Astrocyte (in vitro differentiated cells and primary cell): ENCODE results near the gene RASAL1. TPM values are rescaled to one million over a fixed set of nuclear protein-coding genes. Genes with fewer than 3 reads are reported as not detected.

Experiments
- DNase-seq: peaks from one replicate; pipeline ENCODE4 v3.0.0-alpha.2; 2010; ENCODE audit warnings: low read depth
- FAIRE-seq: peaks from 2 replicates; lab custom pipeline; 2011; peaks lifted over from hg19 to GRCh38; lab: Jason Lieb, UNC
- H2AFZ ChIP-seq: 2 replicates; pipeline ENCODE4 v1.6.0; 2012; ENCODE audit warnings: low read depth, low read length, inconsistent platforms
- H3K27ac ChIP-seq: 2 replicates; pipeline ENCODE4 v1.5.1; 2011; ENCODE audit warnings: low read depth, low read length, inconsistent platforms
- H3K27me3 ChIP-seq: 2 replicates; pipeline ENCODE4 v1.6.0; 2011; ENCODE audit warnings: low read length, inconsistent platforms; ENCODE audit not compliant: insufficient read depth
- H3K36me3 ChIP-seq: 2 replicates; pipeline ENCODE4 v1.5.1; 2011; ENCODE audit warnings: low read length, inconsistent platforms; ENCODE audit not compliant: insufficient read depth
- H3K4me1 ChIP-seq: 2 replicates; pipeline ENCODE4 v1.5.1; 2011; ENCODE audit warnings: low read length, inconsistent platforms; ENCODE audit not compliant: insufficient read depth
- H3K4me2 ChIP-seq: 2 replicates; pipeline ENCODE4 v1.6.0; 2012; ENCODE audit warnings: low read length, inconsistent platforms
- H3K4me3 ChIP-seq: 2 replicates; pipeline ENCODE4 v1.5.1; 2011; ENCODE audit warnings: low read depth, mild to moderate bottlenecking, low read length, inconsistent platforms; ENCODE audit not compliant: insufficient read depth
- H3K79me2 ChIP-seq: 2 replicates; pipeline ENCODE4 v1.6.0; 2012; ENCODE audit warnings: mild to moderate bottlenecking, low read length, inconsistent platforms; ENCODE audit not compliant: insufficient read depth
- H3K9ac ChIP-seq: 2 replicates; pipeline ENCODE4 v1.6.0; 2012; ENCODE audit warnings: mild to moderate bottlenecking, low read length, inconsistent platforms
- H3K9me3 ChIP-seq: 2 replicates; pipeline ENCODE4 v1.5.1; 2012; ENCODE audit warnings: low read depth, mild to moderate bottlenecking, low read length, inconsistent platforms; ENCODE audit not compliant: insufficient read depth
- H4K20me1 ChIP-seq: 2 replicates; pipeline ENCODE4 v1.6.0; 2012; ENCODE audit warnings: low read length, inconsistent platforms; ENCODE audit not compliant: insufficient read depth
- H3K27ac Mint-ChIP-seq: one replicate; pipeline ENCODE4 v1.8.0; 2021; ENCODE audit warnings: mild to moderate bottlenecking, mixed read lengths; ENCODE audit not compliant: unreplicated experiment
- H3K27me3 Mint-ChIP-seq: one replicate; pipeline ENCODE4 v1.8.0; 2021; ENCODE audit warnings: low read depth, mixed read lengths; ENCODE audit not compliant: unreplicated experiment
- H3K36me3 Mint-ChIP-seq: one replicate; pipeline ENCODE4 v1.8.0; 2021; ENCODE audit warnings: low read depth, mixed read lengths; ENCODE audit not compliant: unreplicated experiment
- H3K4me1 Mint-ChIP-seq: one replicate; pipeline ENCODE4 v1.8.0; 2021; ENCODE audit warnings: low read depth, mixed read lengths; ENCODE audit not compliant: unreplicated experiment
- H3K4me3 Mint-ChIP-seq: one replicate; pipeline ENCODE4 v1.8.0; 2021; ENCODE audit warnings: mild to moderate bottlenecking, moderate library complexity, mixed read lengths; ENCODE audit not compliant: unreplicated experiment
- H3K9me3 Mint-ChIP-seq: one replicate; pipeline ENCODE4 v1.8.0; 2021; ENCODE audit warnings: mild to moderate bottlenecking, mixed read lengths; ENCODE audit not compliant: unreplicated experiment
- CTCF ChIP-seq: IDR thresholded peaks from 2 replicates; pipeline ENCODE4 v1.5.1; 2011; ENCODE audit warnings: low read depth, mild to moderate bottlenecking, inconsistent platforms, low read length, moderate library complexity; ENCODE audit not compliant: insufficient read depth
- EZH2 ChIP-seq: IDR thresholded peaks from 2 replicates; pipeline ENCODE4 v1.6.1; 2012; ENCODE audit warnings: mild to moderate bottlenecking, low read length, inconsistent platforms; ENCODE audit not compliant: insufficient read depth
- total RNA-seq: library from RNA; stranded (reverse); gene quantifications from 2 replicates; pipeline ENCODE4 v1.2.1, GENCODE V29; 2021

Gene RASAL1
- total RNA-seq, 1 donor from 2014 or later: 0.48 TPM

- Histone ChIP-seq H3K4me1 (peaks cover 10% of the 10 kb centered on the region), H3K27me3 (no peaks in the 10 kb centered on the region), H3K4me3 (no peak overlapping the region), H3K36me3 (no peaks in the 10 kb centered on the region), H2AFZ (no peak overlapping the region), H3K79me2 (no peaks in the 10 kb centered on the region), H4K20me1 (no peaks in the 10 kb centered on the region), H3K27ac (no peak overlapping the region), H3K9me3 (no peaks in the 10 kb centered on the region), H3K9ac (no peak overlapping the region), H3K4me2 (no peak overlapping the region)
- no peak for TF ChIP-seq CTCF
- no peak for TF ChIP-seq EZH2
- H3K27me3 Mint-ChIP-seq: peaks cover 10% of the 10 kb centered on the region
- H3K36me3 Mint-ChIP-seq: no peaks in the 10 kb centered on the region
- H3K4me1 Mint-ChIP-seq: peaks cover 4% of the 10 kb centered on the region
- no peak overlapping the region for H3K4me3 Mint-ChIP-seq
- DNase-seq: no peak
- peaks cover 4% of the 10 kb centered on the region for H3K9me3 Mint-ChIP-seq
- no peak overlapping the region for H3K27ac Mint-ChIP-seq
- no peak for FAIRE-seq
These were observed 10.4 kb upstream of the RASAL1 start for GRCh38 chr12:113145720-113146551.

GRCh38 chr12:113144806-113145205, 9.2 kb upstream of the RASAL1 start:
- H3K4me1 Mint-ChIP-seq: peaks cover 2% of the 10 kb centered on the region
- H3K27ac Mint-ChIP-seq: no peak overlapping the region
- H3K4me1 ChIP-seq: peaks cover 6% of the 10 kb centered on the region
- no peak overlapping the region for H3K4me3 ChIP-seq
- no peaks in the 10 kb centered on the region for H3K79me2 ChIP-seq
- H3K27ac ChIP-seq: no peak overlapping the region
- TF ChIP-seq EZH2: no peak
- TF ChIP-seq CTCF: no peak
- no peaks in the 10 kb centered on the region for H3K36me3 ChIP-seq
- DNase-seq (no peak), FAIRE-seq (no peak)
- no peak overlapping the region for H3K4me2 ChIP-seq
- peaks cover 6% of the 10 kb centered on the region for H3K27me3 Mint-ChIP-seq
- H2AFZ ChIP-seq: no peak overlapping the region
- H3K4me3 Mint-ChIP-seq: no peak overlapping the region
- peaks cover 4% of the 10 kb centered on the region for H3K9me3 Mint-ChIP-seq
- H3K9me3 ChIP-seq: no peaks in the 10 kb centered on the region
- no peaks in the 10 kb centered on the region for H3K27me3 ChIP-seq
- no peaks in the 10 kb centered on the region for H3K36me3 Mint-ChIP-seq
- no peaks in the 10 kb centered on the region for H4K20me1 ChIP-seq
- no peak overlapping the region for H3K9ac ChIP-seq

- no peak for TF ChIP-seq EZH2
- TF ChIP-seq CTCF: no peak
- Histone ChIP-seq H3K4me1 (no peaks in the 10 kb centered on the region), H3K9ac (no peak overlapping the region), H3K9me3 (no peaks in the 10 kb centered on the region), H4K20me1 (no peaks in the 10 kb centered on the region), H3K36me3 (no peaks in the 10 kb centered on the region), H3K4me2 (no peak overlapping the region), H3K79me2 (no peaks in the 10 kb centered on the region), H3K4me3 (no peak overlapping the region), H3K27me3 (no peaks in the 10 kb centered on the region), H3K27ac (no peak overlapping the region), H2AFZ (no peak overlapping the region)
- DNase-seq: no peak
- H3K36me3 Mint-ChIP-seq: no peaks in the 10 kb centered on the region
- no peak overlapping the region for H3K4me3 Mint-ChIP-seq
- peaks cover 4% of the 10 kb centered on the region for H3K9me3 Mint-ChIP-seq
- no peaks in the 10 kb centered on the region for H3K4me1 Mint-ChIP-seq
- H3K27me3 Mint-ChIP-seq: peaks cover 6% of the 10 kb centered on the region
- FAIRE-seq: no peak
- no peak overlapping the region for H3K27ac Mint-ChIP-seq
These were observed 8.4 kb upstream of the RASAL1 start for GRCh38 chr12:113143959-113144358.
